IMR-90 (cell line): Measurements from ENCODE around the gene LYZL2.

Experiments
- BHLHE40 ChIP-seq: fragments of 150-350 bp; IDR thresholded peaks from 2 replicates; pipeline ENCODE4 v1.6.1; 2016; ENCODE audit warnings: mild to moderate bottlenecking, low read depth, low read length
- CEBPB ChIP-seq: IDR thresholded peaks from 2 replicates; pipeline ENCODE4 v1.6.1; 2012; ENCODE audit warnings: low read depth, low read length, improper control_type of control experiment
- FOS ChIP-seq: fragments of 150-350 bp; IDR thresholded peaks from 2 replicates; pipeline ENCODE4 v1.6.1; 2016; ENCODE audit warnings: low read depth, low read length
- MAFK ChIP-seq: IDR thresholded peaks from 2 replicates; pipeline ENCODE4 v1.6.1; 2012; ENCODE audit warnings: low read depth, low read length, improper control_type of control experiment
- MXI1 ChIP-seq: IDR thresholded peaks from 2 replicates; pipeline ENCODE4 v1.6.1; 2012; ENCODE audit warnings: low read depth, mild to moderate bottlenecking, low read length, moderate library complexity, borderline replicate concordance
- POLR2A ChIP-seq: IDR thresholded peaks from 2 replicates; pipeline ENCODE4 v1.6.1; 2012; ENCODE audit warnings: mild to moderate bottlenecking, low read depth, low read length
- RAD21 ChIP-seq: IDR thresholded peaks from 2 replicates; pipeline ENCODE4 v1.6.1; 2012; ENCODE audit warnings: low read length, improper control_type of control experiment
- RCOR1 ChIP-seq: IDR thresholded peaks from 2 replicates; pipeline ENCODE4 v1.6.1; 2012; ENCODE audit warnings: mild to moderate bottlenecking, low read length, improper control_type of control experiment; ENCODE audit not compliant: insufficient replicate concordance
- USF2 ChIP-seq: fragments of 150-350 bp; IDR thresholded peaks from 2 replicates; pipeline ENCODE4 v1.6.1; 2017; ENCODE audit warnings: mild to moderate bottlenecking, antibody characterized with exemption, low read length, low read depth
- TF ChIP-seq, protein P1 (sequence below): conservative IDR thresholded peaks from 2 replicates; pipeline ENCODE4 v1.5.1; 2012; ENCODE audit warnings: mild to moderate bottlenecking, low read depth, low read length, improper control_type of control experiment

DNA sequence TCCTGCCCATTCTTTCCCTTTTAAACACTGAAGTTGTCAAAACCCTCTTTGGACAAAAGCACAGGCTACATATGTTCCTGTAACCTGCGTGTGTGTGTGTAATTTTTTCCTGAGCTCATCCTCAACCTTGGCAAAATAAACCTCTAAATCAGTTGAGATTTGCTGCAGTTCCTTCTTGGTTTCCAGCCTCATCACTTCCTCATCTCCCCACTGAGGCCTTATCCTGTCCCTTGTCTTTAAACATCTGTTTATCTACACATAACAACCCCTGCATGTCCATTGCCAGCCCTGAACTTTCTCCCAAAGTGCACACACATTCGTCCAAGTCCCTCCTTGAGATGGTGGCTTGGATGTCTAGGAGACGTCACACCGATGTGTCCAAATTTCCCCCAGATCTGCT lies 35.5 kb downstream of the LYZL2 start:
- TF ChIP-seq, protein P1, sequence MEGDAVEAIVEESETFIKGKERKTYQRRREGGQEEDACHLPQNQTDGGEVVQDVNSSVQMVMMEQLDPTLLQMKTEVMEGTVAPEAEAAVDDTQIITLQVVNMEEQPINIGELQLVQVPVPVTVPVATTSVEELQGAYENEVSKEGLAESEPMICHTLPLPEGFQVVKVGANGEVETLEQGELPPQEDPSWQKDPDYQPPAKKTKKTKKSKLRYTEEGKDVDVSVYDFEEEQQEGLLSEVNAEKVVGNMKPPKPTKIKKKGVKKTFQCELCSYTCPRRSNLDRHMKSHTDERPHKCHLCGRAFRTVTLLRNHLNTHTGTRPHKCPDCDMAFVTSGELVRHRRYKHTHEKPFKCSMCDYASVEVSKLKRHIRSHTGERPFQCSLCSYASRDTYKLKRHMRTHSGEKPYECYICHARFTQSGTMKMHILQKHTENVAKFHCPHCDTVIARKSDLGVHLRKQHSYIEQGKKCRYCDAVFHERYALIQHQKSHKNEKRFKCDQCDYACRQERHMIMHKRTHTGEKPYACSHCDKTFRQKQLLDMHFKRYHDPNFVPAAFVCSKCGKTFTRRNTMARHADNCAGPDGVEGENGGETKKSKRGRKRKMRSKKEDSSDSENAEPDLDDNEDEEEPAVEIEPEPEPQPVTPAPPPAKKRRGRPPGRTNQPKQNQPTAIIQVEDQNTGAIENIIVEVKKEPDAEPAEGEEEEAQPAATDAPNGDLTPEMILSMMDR: no peak
- TF ChIP-seq RCOR1 (no peak), POLR2A (no peak), MAFK (no peak), CEBPB (no peak), MXI1 (no peak), FOS (no peak), BHLHE40 (no peak), USF2 (no peak), RAD21 (no peak)
